A673 (cell line): ENCODE results near the gene C12orf42. TPM values are rescaled to one million over a fixed set of nuclear protein-coding genes. Genes with fewer than 3 reads are reported as not detected.

Experiments used
- BruUV-seq: library from RNA; stranded (reverse); fragments of 400-500 nt; replicated peaks from 2 replicates; lab custom pipeline; 2021; lab: Mats Ljungman, UMichigan
- CTCF ChIA-PET: fragments of 300-600 bp; sonication (Branson Sonifier 250); formaldehyde crosslinking; loops from one replicate; lab custom pipeline; 2022; ENCODE audit warnings: antibody characterized with exemption; lab: Charles Lee
- POLR2A ChIA-PET: fragments of 300-600 bp; sonication (Branson Sonifier 250); formaldehyde crosslinking; loops from one replicate; lab custom pipeline; 2022; ENCODE audit warnings: antibody characterized with exemption; ENCODE audit not compliant: low non-redundant PET; lab: Charles Lee
- DNase-seq: peaks from one replicate; pipeline ENCODE4 v3.0.0-alpha.2; 2015; ENCODE audit warnings: low spot score
- H3K27ac ChIP-seq: fragments of 200-600 bp; sonication (generic); 2 replicates; pipeline ENCODE4 v1.5.1; 2016; ENCODE audit warnings: mixed run types, low read depth, mild to moderate bottlenecking, mixed read lengths, antibody characterized with exemption, low read length; ENCODE audit not compliant: poor library complexity, severe bottlenecking
- H3K27me3 ChIP-seq: fragments of 200-600 bp; sonication (generic); replicated peaks from 2 replicates; pipeline ENCODE4 v1.6.1; 2017; ENCODE audit warnings: mixed run types, low read depth, mild to moderate bottlenecking, mixed read lengths, antibody characterized with exemption, low read length; ENCODE audit not compliant: insufficient read depth, poor library complexity
- H3K36me3 ChIP-seq: fragments of 200-600 bp; sonication (generic); 2 replicates; pipeline ENCODE4 v1.6.1; 2016; ENCODE audit warnings: mixed run types, mild to moderate bottlenecking, mixed read lengths, antibody characterized with exemption, low read length; ENCODE audit not compliant: insufficient read depth, poor library complexity, severe bottlenecking
- H3K4me1 ChIP-seq: fragments of 200-600 bp; sonication (generic); 2 replicates; pipeline ENCODE4 v1.6.1; 2017; ENCODE audit warnings: mixed run types, mild to moderate bottlenecking, mixed read lengths, antibody characterized with exemption, low read length; ENCODE audit not compliant: insufficient read depth, poor library complexity, severe bottlenecking
- H3K4me3 ChIP-seq: fragments of 200-600 bp; sonication (generic); 2 replicates; pipeline ENCODE4 v1.5.1; 2016; ENCODE audit warnings: low read depth, mixed run types, mild to moderate bottlenecking, mixed read lengths, low read length; ENCODE audit not compliant: poor library complexity, severe bottlenecking
- H3K9me3 ChIP-seq: fragments of 200-600 bp; sonication (generic); 2 replicates; pipeline ENCODE4 v1.6.1; 2016; ENCODE audit warnings: mixed run types, low read depth, mild to moderate bottlenecking, mixed read lengths, antibody characterized with exemption, low read length; ENCODE audit not compliant: poor library complexity, severe bottlenecking
- EZH2 ChIP-seq: fragments of 200-600 bp; sonication (generic); IDR thresholded peaks from 2 replicates; pipeline ENCODE4 v1.6.1; 2017; ENCODE audit warnings: borderline replicate concordance, low read depth, mild to moderate bottlenecking, mixed read lengths, antibody characterized with exemption, low read length; ENCODE audit not compliant: poor library complexity, severe bottlenecking
- intact Hi-C: fragments of 100-400 bp; cut with micrococcal nuclease; formaldehyde crosslinking; loops from one replicate; pipeline ENCODE4 v1.10.0; 2022; ENCODE audit not compliant: unreplicated experiment
- total RNA-seq: library from RNA; stranded (reverse); gene quantifications from 2 replicates; pipeline ENCODE4 v1.2.3, GENCODE V29; 2021
- TF ChIP-seq, protein P1 (sequence below): fragments of 300-800, 200-600 bp; sonication (generic); conservative IDR thresholded peaks from 2 replicates; pipeline ENCODE4 v1.5.1; 2017; ENCODE audit warnings: low read depth, mild to moderate bottlenecking, antibody characterized with exemption, low read length, moderate library complexity, mixed read lengths

The C12orf42 gene
- total RNA-seq, 1 experiment from 2014 or later: not detected

DNA sequence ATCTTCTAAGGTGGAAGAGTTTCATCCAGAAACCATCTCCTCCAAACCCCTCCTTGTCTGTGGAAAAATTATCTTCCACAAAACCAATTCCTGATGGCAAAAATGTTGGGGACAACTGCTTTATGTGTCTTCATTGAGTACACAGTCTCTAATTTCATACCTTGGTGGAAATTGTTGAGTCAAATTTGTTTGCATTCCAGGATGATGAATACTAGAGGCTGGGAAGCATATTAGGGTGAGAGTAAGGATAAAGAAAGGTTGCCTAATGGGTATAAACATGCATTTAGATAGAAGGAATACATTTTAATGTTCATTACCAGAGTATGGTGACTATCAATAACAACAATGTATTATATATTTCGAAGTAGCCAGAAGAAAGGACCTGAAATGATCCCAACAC, 98.2 kb downstream of the C12orf42 start:
- intact Hi-C loops: no loop called here

DNA sequence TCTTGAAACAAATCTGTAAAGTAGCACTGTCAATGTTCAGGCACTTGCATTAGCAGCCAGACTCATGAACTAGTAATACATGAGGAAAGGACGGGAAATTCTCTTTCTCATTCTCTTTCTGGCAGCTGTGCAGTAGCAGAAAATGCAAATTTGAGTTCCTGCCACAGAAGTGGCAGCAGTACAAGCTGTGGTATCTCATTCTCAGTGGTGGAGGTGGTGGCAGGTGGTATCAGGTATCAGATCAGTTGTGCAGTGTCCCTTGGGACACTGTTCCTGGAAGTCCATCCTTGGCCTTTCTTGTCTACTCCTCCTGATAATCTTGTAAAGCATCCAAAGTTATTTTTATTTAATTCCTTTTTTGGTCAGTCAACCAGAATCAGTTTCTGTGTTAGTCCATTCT, 103.0 kb downstream of the C12orf42 start:
- BruUV-seq: no TSS peak
- H3K27me3 ChIP-seq: no peaks in the 10 kb centered on the region
- POLR2A ChIA-PET: no interaction called here
- H3K4me3 ChIP-seq: no peak overlapping the region
- TF ChIP-seq, protein P1, sequence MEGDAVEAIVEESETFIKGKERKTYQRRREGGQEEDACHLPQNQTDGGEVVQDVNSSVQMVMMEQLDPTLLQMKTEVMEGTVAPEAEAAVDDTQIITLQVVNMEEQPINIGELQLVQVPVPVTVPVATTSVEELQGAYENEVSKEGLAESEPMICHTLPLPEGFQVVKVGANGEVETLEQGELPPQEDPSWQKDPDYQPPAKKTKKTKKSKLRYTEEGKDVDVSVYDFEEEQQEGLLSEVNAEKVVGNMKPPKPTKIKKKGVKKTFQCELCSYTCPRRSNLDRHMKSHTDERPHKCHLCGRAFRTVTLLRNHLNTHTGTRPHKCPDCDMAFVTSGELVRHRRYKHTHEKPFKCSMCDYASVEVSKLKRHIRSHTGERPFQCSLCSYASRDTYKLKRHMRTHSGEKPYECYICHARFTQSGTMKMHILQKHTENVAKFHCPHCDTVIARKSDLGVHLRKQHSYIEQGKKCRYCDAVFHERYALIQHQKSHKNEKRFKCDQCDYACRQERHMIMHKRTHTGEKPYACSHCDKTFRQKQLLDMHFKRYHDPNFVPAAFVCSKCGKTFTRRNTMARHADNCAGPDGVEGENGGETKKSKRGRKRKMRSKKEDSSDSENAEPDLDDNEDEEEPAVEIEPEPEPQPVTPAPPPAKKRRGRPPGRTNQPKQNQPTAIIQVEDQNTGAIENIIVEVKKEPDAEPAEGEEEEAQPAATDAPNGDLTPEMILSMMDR: no peak
- no peak for TF ChIP-seq EZH2
- no peak overlapping the region for H3K27ac ChIP-seq
- intact Hi-C loops: no loop called here
- CTCF ChIA-PET: no interaction called here
- no peaks in the 10 kb centered on the region for H3K4me1 ChIP-seq
- no peaks in the 10 kb centered on the region for H3K9me3 ChIP-seq
- no peaks in the 10 kb centered on the region for H3K36me3 ChIP-seq
- no peak for DNase-seq

More for the DNA sequence above, 98.2 kb downstream of the C12orf42 start:
- no peak overlapping the region for H3K27ac ChIP-seq
- no peak for TF ChIP-seq EZH2
- TF ChIP-seq, protein P1: no peak
- no TSS peak for BruUV-seq
- ChIA-PET POLR2A (no interaction called here), CTCF (no interaction called here)
- no peaks in the 10 kb centered on the region for H3K9me3 ChIP-seq
- H3K36me3 ChIP-seq: no peaks in the 10 kb centered on the region
- no peaks in the 10 kb centered on the region for H3K27me3 ChIP-seq
- H3K4me3 ChIP-seq: no peak overlapping the region
- no peak for DNase-seq
- no peaks in the 10 kb centered on the region for H3K4me1 ChIP-seq

DNA sequence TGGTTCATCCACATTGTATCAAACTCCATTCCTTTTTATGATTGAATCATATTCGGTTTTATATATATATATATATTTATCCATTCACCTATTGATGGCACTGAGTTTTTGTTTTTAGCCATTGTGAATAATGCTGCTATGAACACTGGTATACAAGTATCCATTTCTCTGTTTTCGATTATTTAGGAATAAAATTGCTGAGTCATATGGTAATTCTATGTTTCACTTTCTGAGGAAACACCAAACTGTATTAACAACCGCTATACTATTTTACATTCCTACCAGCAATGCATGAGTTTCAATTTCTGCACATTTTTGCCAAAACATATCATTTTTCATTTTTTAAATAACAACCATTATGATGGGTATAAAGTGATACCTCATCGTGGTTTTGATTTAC, 104.7 kb downstream of the C12orf42 start:
- no TSS peak for BruUV-seq

More for the DNA sequence above, 104.7 kb downstream of the C12orf42 start:
- CTCF ChIA-PET: no interaction called here
- no peaks in the 10 kb centered on the region for H3K4me1 ChIP-seq
- DNase-seq: no peak
- TF ChIP-seq, protein P1: no peak
- no peak for TF ChIP-seq EZH2
- no peaks in the 10 kb centered on the region for H3K36me3 ChIP-seq
- intact Hi-C loops: no loop called here
- no peaks in the 10 kb centered on the region for H3K27me3 ChIP-seq
- H3K4me3 ChIP-seq: no peak overlapping the region
- no peak overlapping the region for H3K27ac ChIP-seq
- no peaks in the 10 kb centered on the region for H3K9me3 ChIP-seq
- POLR2A ChIA-PET: no interaction called here
